Psoas muscle (tissue), 8 donors: ENCODE data around the gene PLXNA4. TPM values are rescaled to one million over a fixed set of nuclear protein-coding genes. Genes with fewer than 3 reads are reported as not detected.

Source experiments
- ATAC-seq, 4 donors: fragments of 200-7000 bp; cut with Tn5 transposase; one replicate each; pipeline ENCODE4 v1.9.1; 2020; ENCODE audit warnings: moderate library complexity in 3 of 4, mild to moderate bottlenecking in 2 of 4
- DNase-seq, 2 donors: peaks; one replicate each; pipeline ENCODE4 v3.0.0-alpha.2; 2020
- H3K27ac ChIP-seq: fragments of 200-600 bp; one replicate; pipeline ENCODE4 v1.8.0; 2022
- H3K27me3 ChIP-seq, 3 donors: fragments of 200-600 bp in 1 of 3; one replicate each; pipeline versions ENCODE4 v1.6.1 to v1.8.0; 2013 to 2022; ENCODE audit warnings: low read length in 2 of 3, mild to moderate bottlenecking in 2 of 3, moderate library complexity in 1 of 3; ENCODE audit not compliant: insufficient read depth in 3 of 3
- H3K36me3 ChIP-seq, 2 donors: fragments of 200-600 bp in 1 of 2; one replicate each; pipeline versions ENCODE4 v1.6.1 to v1.8.0; 2013 to 2022; ENCODE audit warnings: low read depth in 1 of 2, mild to moderate bottlenecking in 1 of 2, moderate library complexity in 1 of 2; ENCODE audit not compliant: insufficient read depth in 1 of 2
- H3K4me1 ChIP-seq: fragments of 200-600 bp; one replicate; pipeline ENCODE4 v1.8.0; 2022
- H3K4me3 ChIP-seq: fragments of 200-600 bp; one replicate; pipeline ENCODE4 v1.8.0; 2022; ENCODE audit warnings: mild to moderate bottlenecking
- H3K9me3 ChIP-seq: fragments of 200-600 bp; one replicate; pipeline ENCODE4 v1.8.0; 2022
- CTCF ChIP-seq: fragments of 200-600 bp; IDR thresholded peaks from one replicate; pipeline ENCODE4 v1.8.0; 2022; ENCODE audit warnings: antibody characterized with exemption
- WGBS, 3 donors: extraction: QIAGEN DNeasy Blood & Tissue Kit; methylation state at CpG; one replicate each; pipeline versions ENCODE4 v1.1.6 to v1.1.7; 2013; 5-methylcytosine and 5-hydroxymethylcytosine counted together
- intact Hi-C, 2 donors: fragments of 100-400 bp; cut with DNase I; formaldehyde crosslinking; loops; one replicate each; pipeline versions ENCODE4 v1.11.0 to v1.14.2; 2022
- polyA plus RNA-seq, 3 donors: library from polyadenylated mRNA; stranded (reverse); fragments of 200-250 nt; gene quantifications; one replicate each; pipeline ENCODE4 v1.2.3, GENCODE V29; 2013
- total RNA-seq, 4 donors: library from RNA; stranded (reverse); fragmentation: NEBNext Ultra II Directional in 2 of 4; extraction: Animal tissue kit (Norgen Biotek cat#: 25700) in 2 of 4; gene quantifications; one replicate each; pipeline versions ENCODE4 v1.2.1 to v1.2.4, GENCODE V29; 2021 to 2023
- donor health status: healthy with polysubstance abuse.
- donor health status: DM: no; HTN: no; CAD: no; lungs with moderate emphysema.
- donor health status: Bipolar disorder and iron deficiency.
- donor health status: healthy.
- donor health status: DM: yes; HTN: yes; CAD: no.
- donor health status: DM: no; HTN: no; CAD: no.
- donor health status: DM: no; HTN: no; CAD: no.
- donor health status: DM: yes; HTN: yes; CAD: no.

Gene PLXNA4
- total and polyA plus RNA-seq, 7 donors, result 0.15 to 2.5 (median 0.88) TPM

GRCh38 chr7:132424821-132425724 lies 151.2 kb downstream of the PLXNA4 start:
- H3K27me3 ChIP-seq, result no peaks in the 10 kb centered on the region
- intact Hi-C loops, result no loop called here
- H3K4me3 ChIP-seq, result no peak overlapping the region
- WGBS, 3 donors, result 70 to 76% (median 74%) methylated on average over 15 of the region's 15 CpGs
- TF ChIP-seq CTCF, result no peak
- DNase-seq, result no peak
- H3K9me3 ChIP-seq, result no peaks in the 10 kb centered on the region
- no peak for ATAC-seq
- H3K36me3 ChIP-seq, result no peaks in the 10 kb centered on the region
- no peaks in the 10 kb centered on the region for H3K4me1 ChIP-seq
- no peak overlapping the region for H3K27ac ChIP-seq

- ATAC-seq (no peak), DNase-seq (no peak)
- H3K4me3 ChIP-seq, result no peak overlapping the region
- intact Hi-C loops, result no loop called here
- H3K27ac ChIP-seq, result no peak overlapping the region
- WGBS, 3 donors, result 92 to 99% (median 96%) methylated on average over 2 of the region's 2 CpGs
- TF ChIP-seq CTCF, result no peak
- H3K4me1 ChIP-seq, result no peaks in the 10 kb centered on the region
- no peaks in the 10 kb centered on the region for H3K36me3 ChIP-seq
- no peaks in the 10 kb centered on the region for H3K9me3 ChIP-seq
- H3K27me3 ChIP-seq, result no peaks in the 10 kb centered on the region
These were observed 152.0 kb downstream of the PLXNA4 start for GRCh38 chr7:132424277-132424676.

- H3K27ac ChIP-seq, result no peak overlapping the region
- no peaks in the 10 kb centered on the region for H3K9me3 ChIP-seq
- no peaks in the 10 kb centered on the region for H3K36me3 ChIP-seq
- 82 to 85% (median 84%) methylated on average over 10 of the region's 10 CpGs for WGBS, 3 donors
- ATAC-seq (no peak), DNase-seq (no peak)
- no peaks in the 10 kb centered on the region for H3K4me1 ChIP-seq
- H3K4me3 ChIP-seq, result no peak overlapping the region
- no peaks in the 10 kb centered on the region for H3K27me3 ChIP-seq
- TF ChIP-seq CTCF, result no peak
- intact Hi-C loops, result no loop called here
These were observed 152.6 kb downstream of the PLXNA4 start for GRCh38 chr7:132423594-132424200.

DNA sequence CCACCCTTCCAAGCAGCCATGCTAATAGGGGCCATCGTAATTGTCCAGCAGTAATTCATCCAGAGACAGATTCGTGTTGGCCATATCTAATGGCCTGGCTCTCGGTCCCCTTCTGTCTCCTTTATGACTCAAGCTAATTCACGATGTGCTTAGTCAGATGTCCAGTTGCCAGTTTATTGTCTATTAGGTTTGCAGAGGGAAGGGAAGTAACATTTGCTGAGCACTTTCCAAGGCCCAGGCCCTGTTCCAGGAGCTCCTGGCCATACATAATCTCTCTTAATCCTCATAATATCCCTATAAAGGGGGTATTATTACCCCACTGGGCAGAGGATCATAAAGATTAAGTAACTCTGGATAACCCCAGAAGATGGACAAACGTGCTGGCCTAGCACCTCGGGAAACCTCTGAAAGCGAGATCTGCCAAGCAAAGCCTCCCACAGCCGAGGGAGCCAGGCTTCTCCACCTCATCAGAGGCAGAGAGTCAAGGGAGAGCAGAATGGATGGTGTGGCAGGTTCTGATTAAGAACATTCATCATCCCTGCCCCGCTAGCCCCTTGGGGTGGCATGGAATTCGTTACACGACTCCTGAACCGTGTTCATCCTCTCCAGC lies 153.7 kb downstream of the PLXNA4 start:
- DNase-seq, result peak in 1 of 2 donors; percentile 37
- H3K36me3 ChIP-seq, result no peaks in the 10 kb centered on the region
- ATAC-seq, result peak; percentile 74 to 90 (median 86)
- no peaks in the 10 kb centered on the region for H3K27me3 ChIP-seq
- no peak overlapping the region for H3K4me3 ChIP-seq
- no peak for TF ChIP-seq CTCF
- H3K4me1 ChIP-seq, result no peaks in the 10 kb centered on the region
- intact Hi-C loops, result no loop called here
- 21 to 34% (median 25%) methylated on average over 12 of the region's 12 CpGs for WGBS, 3 donors
- no peak overlapping the region for H3K27ac ChIP-seq
- H3K9me3 ChIP-seq, result no peaks in the 10 kb centered on the region
